CD4-positive, alpha-beta T cell (primary cell): ENCODE results near the gene SSBP3. TPM values are rescaled to one million over a fixed set of nuclear protein-coding genes. Genes with fewer than 3 reads are reported as not detected.

Source experiments
- ATAC-seq: fragments of 200-7000 bp; cut with Tn5 transposase; one replicate; pipeline ENCODE4 v1.10.0; 2022; ENCODE audit warnings: mild to moderate bottlenecking; ENCODE audit not compliant: poor library complexity
- CTCF ChIA-PET: fragments of 350-600 bp; sonication (Branson Sonifier 250); formaldehyde crosslinking; loops from one replicate; lab custom pipeline; 2021; ENCODE audit warnings: antibody characterized with exemption, inconsistent platforms; lab: Charles Lee
- POLR2A ChIA-PET: fragments of 350-600 bp; sonication (Branson Sonifier 250); formaldehyde crosslinking; loops from one replicate; lab custom pipeline; 2021; ENCODE audit warnings: antibody characterized with exemption, inconsistent platforms; lab: Charles Lee
- DNase-seq, 14 experiments: peaks; one replicate each; pipeline ENCODE4 v3.0.0-alpha.2; 2013 to 2020; ENCODE audit warnings: mixed read lengths in 2 of 14
- H3K27ac ChIP-seq, 2 donors: one replicate each; pipeline versions ENCODE4 v1.5.1 to v1.7.0; 2013; ENCODE audit warnings: low read length in 2 of 2, low read depth in 1 of 2, mild to moderate bottlenecking in 1 of 2
- H3K27me3 ChIP-seq, 2 experiments: 1 replicate in 1 of 2; 2 replicates in 1 of 2; pipeline versions ENCODE4 v1.6.1 to v1.7.0; 2013; ENCODE audit warnings: low read length in 2 of 2, control low read depth in 1 of 2, mild to moderate bottlenecking in 1 of 2, moderate library complexity in 1 of 2; ENCODE audit not compliant: insufficient read depth in 2 of 2, control insufficient read depth in 1 of 2
- H3K36me3 ChIP-seq: one replicate; pipeline ENCODE4 v1.6.1; 2013; ENCODE audit warnings: low read length, control low read depth; ENCODE audit not compliant: insufficient read depth
- H3K4me1 ChIP-seq: one replicate; pipeline ENCODE4 v1.6.1; 2013; ENCODE audit warnings: low read length, control low read depth; ENCODE audit not compliant: insufficient read depth
- H3K4me3 ChIP-seq: one replicate; pipeline ENCODE4 v1.5.1; 2013; ENCODE audit warnings: mild to moderate bottlenecking, low read length, moderate library complexity
- H3K9me3 ChIP-seq, 2 experiments: 1 replicate in 1 of 2; 2 replicates in 1 of 2; pipeline versions ENCODE4 v1.6.1 to v1.7.0; 2013; ENCODE audit warnings: low read length in 2 of 2, mild to moderate bottlenecking in 2 of 2, control low read depth in 1 of 2, moderate library complexity in 1 of 2; ENCODE audit not compliant: control insufficient read depth in 1 of 2, insufficient read depth in 1 of 2
- H3K27ac Mint-ChIP-seq: one replicate; pipeline ENCODE4 v1.8.0; 2020; ENCODE audit warnings: mixed read lengths
- H3K27me3 Mint-ChIP-seq: one replicate; pipeline ENCODE4 v1.8.0; 2021; ENCODE audit warnings: mixed read lengths
- H3K36me3 Mint-ChIP-seq: one replicate; pipeline ENCODE4 v1.8.0; 2021; ENCODE audit warnings: low read depth, mixed read lengths
- H3K4me1 Mint-ChIP-seq: one replicate; pipeline ENCODE4 v1.8.0; 2021; ENCODE audit warnings: low read depth, mixed read lengths
- H3K4me3 Mint-ChIP-seq: one replicate; pipeline ENCODE4 v1.8.0; 2020; ENCODE audit warnings: mild to moderate bottlenecking, mixed read lengths
- H3K9me3 Mint-ChIP-seq: one replicate; pipeline ENCODE4 v1.8.0; 2020; ENCODE audit warnings: mixed read lengths
- CTCF ChIP-seq: fragments of 200-600 bp; IDR thresholded peaks from one replicate; pipeline ENCODE4 v1.8.0; 2022; ENCODE audit warnings: antibody characterized with exemption, mild to moderate bottlenecking
- intact Hi-C, 2 experiments: fragments of 100-400 bp; cut with DNase I in 1 of 2; cut with micrococcal nuclease in 1 of 2; formaldehyde crosslinking; loops; one replicate each; pipeline versions ENCODE4 v1.15.1 to v1.9.0; 2023 to 2025; cut with DNase I, micrococcal nuclease
- total RNA-seq, 174 experiments: library from RNA in 2 of 174; stranded (reverse) in 2 of 174; gene quantifications; one replicate each; pipeline ENCODE4 v1.2.3 and lab custom pipeline; 2021 to 2026

The SSBP3 gene
- total RNA-seq, 2 experiments from 2014 or later = 50.6 to 52.4 TPM

DNA sequence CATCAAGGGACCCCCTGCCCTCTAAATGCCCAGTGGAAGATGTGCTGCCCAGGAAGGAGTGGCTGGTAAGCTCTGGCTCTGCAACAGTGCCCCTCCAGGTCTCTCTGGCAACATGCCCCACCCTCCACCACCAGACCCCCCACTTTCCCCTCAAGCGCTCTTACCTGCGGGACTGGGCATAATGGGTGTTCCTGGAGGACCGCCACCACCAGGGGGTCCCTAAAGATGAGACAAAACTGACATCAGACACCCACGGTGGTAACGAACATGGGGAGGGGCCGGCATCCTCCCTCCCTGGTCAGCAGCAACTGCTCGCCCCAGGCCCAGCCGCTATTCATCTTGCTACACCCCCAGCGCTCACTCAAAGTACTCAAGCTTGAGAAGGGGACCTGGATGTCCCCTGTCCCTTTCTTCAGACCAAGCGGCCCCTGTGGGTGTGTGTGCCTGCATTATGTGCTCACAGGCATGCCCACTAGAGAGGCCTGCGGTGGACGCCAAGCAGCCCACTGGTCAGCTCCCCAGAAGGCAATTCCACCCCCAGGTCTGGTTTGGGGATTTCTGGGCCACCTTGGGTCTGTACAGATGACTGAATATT, 165.4 kb downstream of the SSBP3 start:
- Histone ChIP-seq H3K4me3 (no peak overlapping the region), H3K9me3 (no peaks in the 10 kb centered on the region), H3K27me3 (no peaks in the 10 kb centered on the region), H3K27ac (no peak overlapping the region), H3K36me3 (peaks cover 59% of the 10 kb centered on the region), H3K4me1 (no peaks in the 10 kb centered on the region)
- intact Hi-C loops = no loop called here
- ATAC-seq (no peak), DNase-seq (no peak)
- POLR2A ChIA-PET = no interaction called here
- TF ChIP-seq CTCF = no peak
- H3K27ac Mint-ChIP-seq = no peak overlapping the region
- H3K9me3 Mint-ChIP-seq = no peaks in the 10 kb centered on the region
- H3K4me1 Mint-ChIP-seq = no peaks in the 10 kb centered on the region
- peaks cover 62% of the 10 kb centered on the region for H3K36me3 Mint-ChIP-seq
- CTCF ChIA-PET = no interaction called here
- no peaks in the 10 kb centered on the region for H3K27me3 Mint-ChIP-seq
- H3K4me3 Mint-ChIP-seq = no peak overlapping the region

DNA sequence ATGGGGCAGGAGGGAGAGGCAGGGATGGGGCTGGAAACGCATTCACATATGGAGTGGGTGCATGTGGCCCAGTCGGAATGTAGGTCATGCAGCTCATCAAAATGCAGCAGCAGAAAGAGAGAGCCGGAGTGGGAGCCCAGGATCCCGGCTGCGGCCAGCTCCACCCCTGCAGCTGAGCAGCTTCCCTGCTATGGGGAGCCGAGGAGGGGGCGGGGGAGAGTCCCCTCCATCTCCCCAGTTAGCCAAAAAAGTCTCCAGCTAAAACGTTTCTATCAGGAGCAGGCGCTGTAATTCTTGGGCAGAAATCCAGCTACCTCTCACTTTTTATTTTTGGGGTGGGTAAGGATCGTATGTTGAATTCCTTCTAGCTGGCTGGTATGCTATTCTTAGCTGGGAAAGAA, 166.6 kb downstream of the SSBP3 start:
- CTCF ChIA-PET = no interaction called here
- no peak overlapping the region for H3K4me3 ChIP-seq
- no peak overlapping the region for H3K27ac ChIP-seq
- Mint-ChIP-seq H3K27ac (no peak overlapping the region), H3K4me3 (no peak overlapping the region), H3K4me1 (no peaks in the 10 kb centered on the region), H3K27me3 (no peaks in the 10 kb centered on the region), H3K36me3 (peaks cover 62% of the 10 kb centered on the region), H3K9me3 (no peaks in the 10 kb centered on the region)
- no peaks in the 10 kb centered on the region for H3K4me1 ChIP-seq
- no peaks in the 10 kb centered on the region for H3K27me3 ChIP-seq
- H3K9me3 ChIP-seq = no peaks in the 10 kb centered on the region
- ATAC-seq (no peak), DNase-seq (no peak)
- POLR2A ChIA-PET = no interaction called here
- intact Hi-C loops = no loop called here
- no peak for TF ChIP-seq CTCF
- H3K36me3 ChIP-seq = peaks cover 63% of the 10 kb centered on the region

DNA sequence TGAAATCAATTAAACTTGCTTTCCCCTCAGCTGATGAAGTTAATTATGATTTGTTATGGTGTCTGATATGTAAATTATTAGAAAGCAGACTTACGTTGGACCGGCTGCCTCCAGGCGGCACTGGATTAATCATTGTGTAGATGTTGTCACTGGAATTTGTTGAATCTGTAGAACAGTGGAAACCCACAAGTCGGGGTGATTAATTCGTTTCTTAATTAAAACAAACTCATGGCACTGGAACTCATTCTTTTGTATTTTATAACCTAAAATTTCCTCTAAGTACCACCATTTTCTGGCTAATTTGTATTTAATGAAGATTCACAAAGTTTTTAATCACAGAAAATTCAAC, 167.2 kb downstream of the SSBP3 start:
- peaks cover 62% of the 10 kb centered on the region for H3K36me3 Mint-ChIP-seq
- TF ChIP-seq CTCF = no peak
- intact Hi-C loops = no loop called here
- H3K4me1 ChIP-seq = no peaks in the 10 kb centered on the region
- no peaks in the 10 kb centered on the region for H3K27me3 ChIP-seq
- peaks cover 60% of the 10 kb centered on the region for H3K36me3 ChIP-seq
- no peak overlapping the region for H3K27ac ChIP-seq
- H3K9me3 ChIP-seq = no peaks in the 10 kb centered on the region
- ATAC-seq = no peak
- POLR2A ChIA-PET = no interaction called here
- no peak overlapping the region for H3K4me3 Mint-ChIP-seq
- no peak for DNase-seq
- no peaks in the 10 kb centered on the region for H3K9me3 Mint-ChIP-seq
- H3K4me3 ChIP-seq = no peak overlapping the region
- H3K27me3 Mint-ChIP-seq = no peaks in the 10 kb centered on the region
- no peaks in the 10 kb centered on the region for H3K4me1 Mint-ChIP-seq
- CTCF ChIA-PET = no interaction called here
- H3K27ac Mint-ChIP-seq = no peak overlapping the region
